Progenitor cell of endocrine pancreas (in vitro differentiated cells): ENCODE data around the gene ACSM2A. TPM values are rescaled to one million over a fixed set of nuclear protein-coding genes. Genes with fewer than 3 reads are reported as not detected.
"Not testable (repeated sequence)": the region's sequence is repeated elsewhere in the genome, so short reads cannot be mapped to it uniquely, and the experiment has no call there.

Source experiments
- DNase-seq: peaks from one replicate; pipeline ENCODE4 v3.0.0; 2021; ENCODE audit warnings: low spot score; ENCODE audit not compliant: unreplicated experiment
- H3K27ac Mint-ChIP-seq: 2 replicates; pipeline ENCODE4 v1.8.0; 2021; ENCODE audit warnings: mild to moderate bottlenecking, moderate library complexity, mixed read lengths
- H3K27me3 Mint-ChIP-seq: 2 replicates; pipeline ENCODE4 v1.8.0; 2021; ENCODE audit warnings: mixed read lengths
- H3K36me3 Mint-ChIP-seq: 2 replicates; pipeline ENCODE4 v1.8.0; 2022; ENCODE audit warnings: mixed read lengths; ENCODE audit not compliant: insufficient read depth
- H3K4me1 Mint-ChIP-seq: 2 replicates; pipeline ENCODE4 v1.8.0; 2021; ENCODE audit warnings: low read depth, mixed read lengths
- H3K4me3 Mint-ChIP-seq: 2 replicates; pipeline ENCODE4 v1.8.0; 2021; ENCODE audit warnings: low read depth, mild to moderate bottlenecking, moderate library complexity, mixed read lengths
- H3K9me3 Mint-ChIP-seq: 2 replicates; pipeline ENCODE4 v1.8.0; 2021; ENCODE audit warnings: low read depth, mixed read lengths
- CTCF ChIP-seq: fragments of 200-600 bp; sonication (generic); IDR thresholded peaks from one replicate; pipeline ENCODE4 v1.5.0; 2021; ENCODE audit warnings: antibody characterized with exemption, mild to moderate bottlenecking; ENCODE audit not compliant: unreplicated experiment
- total RNA-seq: library from RNA; stranded (reverse); gene quantifications from 2 replicates; pipeline ENCODE4 v1.2.1, GENCODE V29; 2021

The ACSM2A gene
- total RNA-seq, 1 donor from 2014 or later = not detected

DNA sequence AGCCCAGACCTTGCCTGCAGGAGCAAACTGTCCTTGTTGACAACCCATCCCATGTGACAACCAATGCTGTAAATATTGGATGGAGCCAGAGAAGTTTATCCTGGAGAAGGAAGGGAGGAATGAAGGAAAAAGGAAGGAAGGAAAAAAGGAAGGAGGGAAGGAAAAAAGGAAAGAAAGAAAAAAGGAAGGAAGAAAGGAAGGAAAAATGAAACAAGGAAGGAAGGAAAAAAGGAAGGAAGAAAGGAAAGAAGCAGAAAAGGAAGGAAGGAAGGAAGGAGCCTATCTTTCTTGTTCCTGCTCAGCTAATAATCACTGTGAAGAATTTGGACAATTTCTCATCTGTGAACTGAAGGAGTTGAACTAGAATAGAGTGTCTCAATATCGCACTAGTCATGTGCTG lies 68.8 kb downstream of the ACSM2A start:
- Mint-ChIP-seq H3K4me3 (no peak overlapping the region), H3K27ac (no peak overlapping the region), H3K9me3 (peaks cover 27% of the 10 kb centered on the region), H3K4me1 (no peaks in the 10 kb centered on the region), H3K36me3 (no peaks in the 10 kb centered on the region), H3K27me3 (no peaks in the 10 kb centered on the region)
- no peak for TF ChIP-seq CTCF
- no peak for DNase-seq

DNA sequence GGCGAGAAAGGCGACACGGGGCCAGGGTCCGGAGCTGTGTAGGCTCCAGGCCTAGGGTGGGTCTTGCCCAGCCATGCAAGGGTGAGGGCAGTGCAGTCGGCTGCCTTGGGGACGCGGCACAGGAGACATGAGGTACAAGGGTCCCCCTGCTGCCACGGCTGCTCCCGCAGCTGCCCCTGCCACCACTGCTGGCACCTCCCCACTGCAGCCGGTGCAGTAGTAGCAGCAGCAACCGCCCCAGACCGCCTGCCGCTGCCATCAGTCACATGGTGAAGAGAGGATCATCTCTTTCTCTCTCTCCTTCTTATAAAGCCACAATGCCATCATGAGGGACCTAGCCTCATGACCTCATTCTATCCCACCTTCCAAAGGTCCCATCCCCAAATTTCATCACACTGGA lies 80.5 kb downstream of the ACSM2A start:
- not testable (repeated sequence) for DNase-seq, H3K27ac Mint-ChIP-seq, H3K36me3 Mint-ChIP-seq, H3K4me1 Mint-ChIP-seq, H3K9me3 Mint-ChIP-seq, H3K4me3 Mint-ChIP-seq, H3K27me3 Mint-ChIP-seq

GRCh38 chr16:20532284-20532792 lies 81.0 kb downstream of the ACSM2A start:
- not testable (repeated sequence) for H3K27ac Mint-ChIP-seq, DNase-seq, H3K36me3 Mint-ChIP-seq, H3K27me3 Mint-ChIP-seq, H3K4me1 Mint-ChIP-seq, H3K9me3 Mint-ChIP-seq, H3K4me3 Mint-ChIP-seq

DNA sequence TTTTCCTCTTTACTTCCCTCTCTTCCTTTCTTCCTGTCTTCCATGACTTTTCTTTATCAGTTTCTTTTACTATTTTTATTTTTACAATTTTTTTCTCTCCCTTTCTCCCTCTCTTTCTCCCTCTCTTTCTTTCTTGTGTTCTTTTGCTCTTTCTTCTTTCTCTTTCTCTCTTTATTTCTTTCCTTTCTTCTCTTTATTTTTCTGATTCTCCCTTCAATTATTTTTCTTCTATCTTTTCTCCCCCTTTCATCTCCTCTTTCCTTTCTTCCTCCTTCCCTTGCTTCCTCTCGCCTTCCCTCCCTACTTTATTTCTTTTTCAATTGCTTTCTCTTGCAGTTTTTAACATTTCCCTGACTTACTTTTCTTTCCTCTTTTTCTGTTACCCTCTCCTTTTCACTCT lies 85.3 kb downstream of the ACSM2A start:
- not testable (repeated sequence) for H3K9me3 Mint-ChIP-seq, H3K27me3 Mint-ChIP-seq, DNase-seq, H3K36me3 Mint-ChIP-seq, H3K4me3 Mint-ChIP-seq, H3K4me1 Mint-ChIP-seq, H3K27ac Mint-ChIP-seq

Other genes with a start within 250 kb of the ACSM2A start
- 13.4 and 17.8 TPM in 2 replicates for gene GP2, start 124.0 kb upstream of the ACSM2A start, total RNA-seq
- gene UMOD, start 98.8 kb upstream of the ACSM2A start, total RNA-seq = 0.11 TPM in 1 of 2 replicates, not detected in the other
- not detected in 2 replicates for gene PDILT, start 46.8 kb upstream of the ACSM2A start, total RNA-seq
- gene ACSM5, start 42.0 kb upstream of the ACSM2A start, total RNA-seq = not detected in 2 replicates
- gene ACSM2B, start 124.8 kb downstream of the ACSM2A start, total RNA-seq = not detected in 2 replicates
- 0.29 and 0.62 TPM in 2 replicates for gene ACSM1, start 246.2 kb downstream of the ACSM2A start, total RNA-seq